ENCODE results near the gene MGA. TPM values are rescaled to one million over a fixed set of nuclear protein-coding genes. Genes with fewer than 3 reads are reported as not detected.

The MGA gene
- total RNA-seq, 1 donor from 2014 or later, result 29.6 TPM

GRCh38 chr15:41772720-41773331 lies 112.6 kb downstream of the MGA start:
- Histone ChIP-seq H3K27me3 (ENCODE audit: low read depth) (no peaks in the 10 kb centered on the region), H3K36me3 (no peaks in the 10 kb centered on the region), H3K4me3 (no peak overlapping the region), H3K27ac (replicated peaks) (no peak overlapping the region), H3K9me3 (replicated peaks) (no peaks in the 10 kb centered on the region), H3K4me1 (peaks cover 47% of the 10 kb centered on the region)
- no peak for DNase-seq
- intact Hi-C loops (cut with micrococcal nuclease), result loop anchor here (2.0 to 10.0 kb wide), 2 partner anchors 38 to 132 kb away; no protein-coding TSS in a partner anchor
- peak; percentile 81 for TF ChIP-seq CTCF (IDR thresholded peaks at IDR 0.05; ENCODE audit: borderline replicate concordance)

GRCh38 chr15:41773332-41773728 lies 113.1 kb downstream of the MGA start:
- Histone ChIP-seq H3K4me1 (peaks cover 50% of the 10 kb centered on the region), H3K9me3 (replicated peaks) (no peaks in the 10 kb centered on the region), H3K27me3 (ENCODE audit: low read depth) (no peaks in the 10 kb centered on the region), H3K4me3 (peak overlapping the region; percentile 90), H3K27ac (replicated peaks) (peak overlapping the region; percentile 91), H3K36me3 (no peaks in the 10 kb centered on the region)
- DNase-seq, result no peak
- no peak for TF ChIP-seq CTCF (IDR thresholded peaks at IDR 0.05; ENCODE audit: borderline replicate concordance)
- intact Hi-C loops (cut with micrococcal nuclease), result loop anchor here (2.0 to 10.0 kb wide), 2 partner anchors 37 to 131 kb away; no protein-coding TSS in a partner anchor

DNA sequence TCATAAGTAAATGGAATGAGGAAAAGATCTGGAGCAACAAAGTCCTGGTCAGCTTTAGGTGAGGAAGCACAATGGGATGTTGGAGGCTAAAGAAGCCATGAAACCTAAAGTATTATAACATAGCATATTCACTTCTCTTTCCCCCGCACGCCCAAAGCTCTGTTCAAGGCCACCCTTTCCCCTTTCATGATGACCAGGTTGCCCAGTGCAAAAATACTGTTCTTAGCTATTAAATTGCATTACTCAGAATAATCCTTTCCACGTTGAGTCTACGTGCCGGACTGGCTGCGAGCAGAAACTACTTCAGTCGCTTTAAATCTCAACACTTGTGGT lies 113.5 kb downstream of the MGA start:
- no peak for DNase-seq
- no peak for TF ChIP-seq CTCF (IDR thresholded peaks at IDR 0.05; ENCODE audit: borderline replicate concordance)
- no peaks in the 10 kb centered on the region for H3K36me3 ChIP-seq
- H3K4me1 ChIP-seq, result peaks cover 51% of the 10 kb centered on the region
- H3K9me3 ChIP-seq (replicated peaks), result no peaks in the 10 kb centered on the region
- peak overlapping the region; percentile 91 for H3K27ac ChIP-seq (replicated peaks)
- H3K4me3 ChIP-seq, result peak overlapping the region; percentile 90
- no peaks in the 10 kb centered on the region for H3K27me3 ChIP-seq (ENCODE audit: low read depth)
- intact Hi-C loops (cut with micrococcal nuclease), result loop anchor here (2.0 to 10.0 kb wide), 2 partner anchors 37 to 131 kb away; no protein-coding TSS in a partner anchor

DNA sequence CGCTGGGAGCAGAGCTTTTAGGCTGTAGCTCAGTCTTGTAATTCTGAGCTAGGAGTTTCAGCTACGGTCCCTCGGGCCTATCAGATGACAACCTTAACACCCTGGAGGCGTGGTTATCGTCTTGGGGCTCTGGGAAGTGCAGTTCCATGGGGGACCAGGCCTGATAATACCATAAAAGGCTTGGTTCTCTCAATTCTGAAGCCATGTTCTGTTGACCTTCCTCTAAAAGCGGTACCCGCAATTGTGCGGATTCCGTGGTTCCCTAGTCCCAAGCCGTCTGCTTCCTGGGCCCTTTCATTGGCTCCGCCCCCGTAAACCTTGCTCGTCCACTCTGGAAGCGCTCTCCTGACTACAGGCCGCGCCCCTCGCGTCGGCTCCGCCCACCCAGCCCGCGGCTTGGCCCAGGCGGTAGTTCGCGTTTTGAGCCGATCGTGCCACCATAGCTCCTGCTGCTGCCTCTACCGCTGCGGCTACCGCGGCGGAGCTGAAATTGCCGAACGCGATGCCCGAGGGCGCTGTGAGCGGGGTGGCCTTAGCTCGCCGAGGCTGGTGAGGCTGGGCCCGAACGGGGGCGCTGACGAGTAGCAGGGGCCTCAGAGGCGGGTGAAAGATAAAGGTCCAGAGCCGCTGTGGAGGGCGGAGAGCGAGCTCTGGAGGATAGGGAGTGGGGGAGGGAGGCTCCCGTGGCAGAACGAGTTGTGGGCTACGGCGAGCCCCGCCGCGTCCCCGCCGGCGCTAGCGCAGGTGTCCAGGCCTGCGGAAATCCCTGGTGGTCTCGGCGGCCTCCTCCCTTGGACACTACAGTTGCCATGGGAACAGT lies 114.1 kb downstream of the MGA start, which contains the start of gene MAPKBP1:
TSS of gene MAPKBP1 (plus strand) at position 423 of the 820 bp plus-strand sequence. CDS start 792 bp downstream, outside the sequence.
- Histone ChIP-seq H3K27me3 (ENCODE audit: low read depth) (no peaks in the 10 kb centered on the region), H3K4me1 (peaks cover 56% of the 10 kb centered on the region), H3K9me3 (replicated peaks) (no peaks in the 10 kb centered on the region), H3K4me3 (peak within 1 kb of the TSS; percentile 90), H3K36me3 (no peaks in the 10 kb centered on the region), H3K27ac (replicated peaks) (peak within 1 kb of the TSS; percentile 91)
- DNase-seq, result peak; percentile 97
- peak; percentile 67 for TF ChIP-seq CTCF (IDR thresholded peaks at IDR 0.05; ENCODE audit: borderline replicate concordance)
- intact Hi-C loops (cut with micrococcal nuclease), result loop anchor here (10.0 kb wide), 1 partner anchor 131 kb away; no protein-coding TSS in a partner anchor

DNA sequence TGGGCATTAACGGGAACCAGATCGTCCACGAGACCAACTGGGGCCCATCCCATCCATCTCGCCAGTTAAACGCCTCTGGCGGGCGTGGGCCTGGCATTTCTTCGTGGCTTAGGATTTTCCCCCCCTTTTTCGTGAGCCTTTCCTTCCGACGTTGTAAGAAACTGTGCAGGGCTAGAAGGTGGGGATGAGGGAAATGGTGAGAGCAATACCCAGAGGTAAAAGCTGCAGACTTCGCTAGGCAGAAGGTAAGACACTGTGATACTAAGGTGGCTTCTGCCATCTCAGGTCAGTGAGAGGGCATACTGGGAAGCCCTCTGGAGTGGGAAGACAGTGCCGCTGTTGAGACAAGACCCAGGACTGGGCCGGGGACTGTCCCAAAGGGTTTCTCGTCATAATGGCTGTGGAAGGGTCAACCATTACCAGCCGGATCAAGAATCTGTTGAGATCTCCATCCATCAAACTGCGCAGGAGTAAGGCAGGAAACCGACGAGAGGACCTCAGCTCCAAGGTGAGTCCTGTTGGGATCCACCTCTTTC lies 114.7 kb downstream of the MGA start:
- intact Hi-C loops (cut with micrococcal nuclease), result loop anchor here (10.0 kb wide), 1 partner anchor 130 kb away; no protein-coding TSS in a partner anchor
- H3K27ac ChIP-seq (replicated peaks), result peak overlapping the region; percentile 91
- DNase-seq, result no peak
- no peak for TF ChIP-seq CTCF (IDR thresholded peaks at IDR 0.05; ENCODE audit: borderline replicate concordance)
- no peaks in the 10 kb centered on the region for H3K27me3 ChIP-seq (ENCODE audit: low read depth)
- H3K36me3 ChIP-seq, result no peaks in the 10 kb centered on the region
- H3K4me1 ChIP-seq, result peaks cover 62% of the 10 kb centered on the region
- H3K9me3 ChIP-seq (replicated peaks), result no peaks in the 10 kb centered on the region
- peak overlapping the region; percentile 90 for H3K4me3 ChIP-seq
